Measurements from ENCODE around the gene ZNF778. TPM values are rescaled to one million over a fixed set of nuclear protein-coding genes. Genes with fewer than 3 reads are reported as not detected.
"Not testable (repeated sequence)": the region's sequence is repeated elsewhere in the genome, so short reads cannot be mapped to it uniquely, and the experiment has no call there.

The ZNF778 gene
- total and polyA plus RNA-seq, 8 donors, result 1.2 to 10.3 (median 5.5) TPM

DNA sequence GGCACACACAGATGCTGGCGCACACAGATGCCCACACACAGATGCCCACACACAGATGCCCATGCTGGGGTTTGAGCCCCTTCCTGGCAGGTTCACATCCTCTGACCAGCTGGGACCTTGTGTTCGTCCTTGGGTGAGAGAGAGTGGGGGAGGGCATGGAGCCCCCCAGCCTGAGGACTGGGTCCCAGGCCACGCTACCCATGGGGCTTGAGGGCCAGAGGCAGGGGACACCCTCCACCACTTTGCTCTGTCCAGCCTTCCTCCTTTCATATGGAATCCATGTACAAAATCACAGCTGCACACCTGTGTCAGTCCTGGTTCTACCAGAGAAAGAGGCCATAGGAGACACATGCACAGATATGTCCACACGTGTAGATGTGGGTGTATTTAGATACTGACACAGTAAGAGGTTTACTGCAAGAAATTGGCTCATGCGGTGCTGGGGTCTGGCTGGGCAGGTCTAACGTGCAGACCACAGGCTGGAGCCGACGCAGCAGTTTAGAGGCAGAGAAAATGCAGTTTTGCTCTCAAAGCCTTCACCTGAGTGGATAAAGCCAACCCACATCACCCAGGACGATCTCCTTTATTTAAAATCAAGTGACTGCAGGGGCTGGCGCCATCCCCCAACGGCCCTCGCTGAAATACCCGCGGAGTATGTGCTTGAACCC, 28.0 kb upstream of the ZNF778 start:
- H3K27me3 ChIP-seq, result no peaks in the 10 kb centered on the region
- H3K36me3 ChIP-seq, result no peaks in the 10 kb centered on the region
- TF ChIP-seq, protein P1, sequence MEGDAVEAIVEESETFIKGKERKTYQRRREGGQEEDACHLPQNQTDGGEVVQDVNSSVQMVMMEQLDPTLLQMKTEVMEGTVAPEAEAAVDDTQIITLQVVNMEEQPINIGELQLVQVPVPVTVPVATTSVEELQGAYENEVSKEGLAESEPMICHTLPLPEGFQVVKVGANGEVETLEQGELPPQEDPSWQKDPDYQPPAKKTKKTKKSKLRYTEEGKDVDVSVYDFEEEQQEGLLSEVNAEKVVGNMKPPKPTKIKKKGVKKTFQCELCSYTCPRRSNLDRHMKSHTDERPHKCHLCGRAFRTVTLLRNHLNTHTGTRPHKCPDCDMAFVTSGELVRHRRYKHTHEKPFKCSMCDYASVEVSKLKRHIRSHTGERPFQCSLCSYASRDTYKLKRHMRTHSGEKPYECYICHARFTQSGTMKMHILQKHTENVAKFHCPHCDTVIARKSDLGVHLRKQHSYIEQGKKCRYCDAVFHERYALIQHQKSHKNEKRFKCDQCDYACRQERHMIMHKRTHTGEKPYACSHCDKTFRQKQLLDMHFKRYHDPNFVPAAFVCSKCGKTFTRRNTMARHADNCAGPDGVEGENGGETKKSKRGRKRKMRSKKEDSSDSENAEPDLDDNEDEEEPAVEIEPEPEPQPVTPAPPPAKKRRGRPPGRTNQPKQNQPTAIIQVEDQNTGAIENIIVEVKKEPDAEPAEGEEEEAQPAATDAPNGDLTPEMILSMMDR (IDR thresholded peaks at IDR 0.05), result no peak
- ATAC-seq (no peak), DNase-seq (peak in 1 of 6 donors; percentile 34), FAIRE-seq (no peak)
- no peaks in the 10 kb centered on the region for H3K9me3 ChIP-seq
- intact Hi-C loops (cut with DNase I), result no loop called here
- H3K27ac ChIP-seq, result no peak overlapping the region
- no peak overlapping the region for H3K4me3 ChIP-seq
- 57 to 73% methylated on average over 14 of the region's 14 CpGs for WGBS, 2 donors
- H3K4me1 ChIP-seq, result peaks cover 0 to 4% (median 0%) of the 10 kb centered on the region in 3 donors

GRCh38 chr16:89190150-89190958, 27.1 kb upstream of the ZNF778 start:
- TF ChIP-seq, protein P1 (IDR thresholded peaks at IDR 0.05), result no peak
- 60 to 79% methylated on average over 27 to 28 of the region's 28 CpGs for WGBS, 2 donors
- DNase-seq, result peak in 4 of 6 donors; percentile 17 to 67 (median 38)

DNA sequence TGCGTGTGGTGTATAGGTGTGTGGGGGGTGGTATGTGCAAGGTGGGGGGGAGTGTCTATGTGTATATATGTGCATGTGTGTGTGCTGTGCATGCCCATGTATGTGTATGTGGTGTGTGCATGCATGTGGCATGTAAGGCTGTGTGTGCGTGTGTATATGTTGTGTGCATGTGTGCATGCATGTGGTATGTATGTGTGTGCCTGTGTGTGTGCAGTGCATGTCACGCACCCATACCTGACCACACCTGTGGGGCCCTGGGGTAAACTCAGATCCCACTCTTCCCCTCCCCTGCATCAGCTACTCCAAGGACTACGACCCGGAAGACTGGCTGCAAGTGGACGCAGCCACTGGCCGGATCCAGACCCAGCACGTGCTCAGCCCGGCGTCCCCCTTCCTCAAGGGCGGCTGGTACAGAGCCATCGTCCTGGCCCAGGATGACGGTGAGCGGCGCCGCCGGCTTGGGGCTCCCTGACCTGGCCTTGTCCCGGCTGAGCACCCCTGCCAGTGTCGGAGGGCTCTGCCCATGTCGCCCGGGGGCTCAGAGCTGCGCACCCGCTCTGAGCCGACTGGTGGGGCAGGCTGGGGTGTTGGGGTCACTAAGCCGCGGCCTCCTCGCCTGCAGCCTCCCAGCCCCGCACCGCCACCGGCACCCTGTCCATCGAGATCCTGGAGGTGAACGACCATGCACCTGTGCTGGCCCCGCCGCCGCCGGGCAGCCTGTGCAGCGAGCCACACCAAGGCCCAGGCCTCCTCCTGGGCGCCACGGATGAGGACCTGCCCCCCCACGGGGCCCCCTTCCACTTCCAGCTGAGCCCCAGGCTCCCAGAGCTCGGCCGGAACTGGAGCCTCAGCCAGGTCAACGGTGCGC, 26.2 kb upstream of the ZNF778 start:
- 32 to 39% methylated on average over 33 to 44 of the region's 44 CpGs for WGBS, 2 donors
- H3K27me3 ChIP-seq, result no peaks in the 10 kb centered on the region
- FAIRE-seq, result no peak
- TF ChIP-seq, protein P1 (IDR thresholded peaks at IDR 0.05), result no peak
- intact Hi-C loops (cut with DNase I), result no loop called here
- H3K27ac ChIP-seq, result no peak overlapping the region
- peak in 1 of 4 donors; percentile 7 for ATAC-seq
- no peaks in the 10 kb centered on the region for H3K36me3 ChIP-seq
- no peaks in the 10 kb centered on the region for H3K9me3 ChIP-seq
- H3K4me3 ChIP-seq, result peak overlapping the region in 2 of 4 donors; percentile 23 to 48
- DNase-seq, result peak in 4 of 6 donors; percentile 34 to 82 (median 48)
- peaks cover 0 to 4% (median 0%) of the 10 kb centered on the region in 3 donors for H3K4me1 ChIP-seq

More at GRCh38 chr16:89190150-89190958, 27.1 kb upstream of the ZNF778 start:
- no peak for ATAC-seq
- H3K27me3 ChIP-seq, result no peaks in the 10 kb centered on the region
- H3K9me3 ChIP-seq, result no peaks in the 10 kb centered on the region
- peaks cover 0 to 4% (median 0%) of the 10 kb centered on the region in 3 donors for H3K4me1 ChIP-seq
- no peak for FAIRE-seq
- H3K4me3 ChIP-seq, result no peak overlapping the region
- H3K27ac ChIP-seq, result no peak overlapping the region
- intact Hi-C loops (cut with DNase I), result no loop called here
- no peaks in the 10 kb centered on the region for H3K36me3 ChIP-seq

GRCh38 chr16:89191901-89192185, 25.7 kb upstream of the ZNF778 start:
- DNase-seq (no peak), ATAC-seq (no peak), FAIRE-seq (no peak)
- H3K9me3 ChIP-seq, result no peaks in the 10 kb centered on the region
- H3K27ac ChIP-seq, result no peak overlapping the region
- H3K4me3 ChIP-seq, result peak overlapping the region; percentile 18 to 48 (median 24)
- peaks cover 0 to 4% (median 0%) of the 10 kb centered on the region in 3 donors for H3K4me1 ChIP-seq
- 1 to 6% methylated on average over 14 to 19 of the region's 19 CpGs for WGBS, 2 donors
- intact Hi-C loops (cut with DNase I), result no loop called here
- no peaks in the 10 kb centered on the region for H3K27me3 ChIP-seq
- no peaks in the 10 kb centered on the region for H3K36me3 ChIP-seq
- TF ChIP-seq, protein P1 (IDR thresholded peaks at IDR 0.05), result no peak

GRCh38 chr16:89192186-89192955, 25.1 kb upstream of the ZNF778 start:
- H3K4me1 ChIP-seq; H3K27me3 ChIP-seq; intact Hi-C loops (cut with DNase I); FAIRE-seq; H3K36me3 ChIP-seq; H3K9me3 ChIP-seq; H3K27ac ChIP-seq: not testable (repeated sequence)
- peak; percentile 24 to 50 (median 38) for ATAC-seq
- peak overlapping the region; percentile 18 to 48 (median 24) for H3K4me3 ChIP-seq
- peak; percentile 63 to 94 (median 86) for DNase-seq
- 2 to 6% methylated on average over 37 to 63 of the region's 63 CpGs for WGBS, 2 donors
